Tracheal epithelial cell (primary cell): Measurements from ENCODE around the gene ZNF142. TPM values are rescaled to one million over a fixed set of nuclear protein-coding genes. Genes with fewer than 3 reads are reported as not detected.

Source experiments
- total RNA-seq: library from RNA; depleted of rRNA; stranded (reverse); fragments of >200 nt; gene quantifications from 2 replicates; pipeline ENCODE4 v1.2.1, GENCODE V29; 2014

ZNF142 gene
- total RNA-seq = 5.8 and 6.5 TPM in 2 replicates

DNA sequence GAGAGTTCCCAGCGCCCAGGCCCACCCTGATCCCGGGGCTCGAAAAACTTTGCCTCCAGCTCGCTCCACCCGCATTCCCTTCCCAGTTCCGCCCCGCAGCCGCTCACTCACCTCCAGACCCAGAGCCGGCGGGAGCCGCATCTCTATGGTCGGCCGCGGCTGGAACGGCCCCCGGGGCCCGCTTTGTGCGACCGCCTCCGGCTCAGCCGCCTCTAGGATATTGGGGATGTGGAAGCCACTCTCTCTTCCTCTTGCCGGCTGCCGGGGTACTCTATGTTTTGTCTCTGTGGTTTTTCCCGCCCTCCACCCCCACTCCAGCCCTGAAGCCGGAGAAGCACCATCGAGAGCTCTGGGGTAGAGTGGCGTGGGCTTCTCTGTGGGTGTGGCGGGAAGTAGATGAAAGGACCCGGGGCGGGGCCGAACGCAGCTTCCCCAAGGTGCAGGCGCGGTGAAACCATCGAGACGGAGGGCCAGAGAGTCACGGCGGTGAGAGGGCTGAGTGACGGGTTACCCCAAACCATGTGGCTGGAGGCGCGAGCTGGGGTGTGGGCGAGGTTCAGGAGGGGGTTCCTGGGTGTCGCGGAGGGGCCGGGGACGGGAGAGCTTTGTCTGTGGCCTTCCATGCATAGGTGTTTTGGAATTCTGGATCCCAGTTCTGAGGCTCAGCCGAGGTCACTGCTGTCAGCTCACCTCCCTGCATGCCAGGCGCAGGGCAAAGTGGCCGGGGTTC is at the start of gene ZNF142, which contains the start of gene BCS1L:
TSS of gene ZNF142 (minus strand) at position 366 of the 730 bp plus-strand sequence. CDS start 3,194 bp downstream, outside the sequence.
TSS of gene BCS1L (plus strand) at position 426 of the 730 bp plus-strand sequence. CDS start 1,305 bp downstream, outside the sequence.

DNA sequence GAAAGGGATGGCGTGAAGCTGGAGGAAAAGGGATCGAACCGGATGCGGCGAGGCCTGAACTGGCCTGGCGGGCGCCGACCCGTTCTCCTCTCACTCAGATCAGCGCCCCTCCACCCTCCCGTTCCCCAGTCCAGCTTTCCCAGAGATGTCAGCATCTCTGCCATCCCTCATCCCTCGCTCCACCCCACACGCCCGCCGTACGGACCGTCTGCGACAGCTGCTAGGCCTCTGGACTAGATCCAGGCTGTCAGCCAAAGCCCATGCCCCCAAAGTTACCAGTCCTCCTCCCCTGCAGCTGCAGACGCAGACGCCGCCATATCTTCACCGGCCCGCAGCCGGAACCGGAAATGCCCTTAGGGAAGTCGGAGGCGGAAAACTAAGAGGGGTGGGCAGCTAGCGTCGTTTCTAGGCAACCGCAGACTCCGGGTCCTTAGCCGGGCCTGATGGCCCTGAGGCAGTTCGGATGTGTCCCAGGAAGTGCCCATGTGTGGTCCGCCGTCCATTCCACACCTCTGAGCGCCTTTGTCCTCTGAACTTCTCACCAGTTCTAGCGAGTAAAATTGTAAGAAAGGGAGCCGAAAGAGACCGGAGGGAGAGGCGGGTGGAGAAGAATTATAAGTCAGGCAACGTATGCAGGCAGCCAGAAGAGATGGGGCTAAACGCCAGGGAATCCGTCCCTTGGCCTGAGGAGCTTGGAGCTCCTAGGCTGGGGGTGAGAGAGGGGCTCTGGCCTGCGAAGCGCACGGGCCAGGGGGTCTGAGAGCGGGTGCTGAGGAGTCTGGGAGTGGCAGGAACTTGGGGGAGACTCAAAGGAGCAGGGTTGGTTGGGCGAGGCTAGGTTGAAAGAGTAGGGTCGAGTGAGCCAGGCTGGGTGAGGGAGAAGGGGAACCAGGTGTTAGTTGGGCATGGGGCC is 12.5 kb upstream of the ZNF142 start, which contains the start of the genes RNF25 and STK36:
TSS of gene RNF25 (minus strand) at position 349 of the 913 bp plus-strand sequence. CDS start at position 317, 32 bp downstream.
TSS of gene STK36 (plus strand) at position 433 of the 913 bp plus-strand sequence. CDS start 744 bp downstream, outside the sequence.

GRCh38 chr2:218607436-218608115 is 51.8 kb downstream of the ZNF142 start, which contains the start of gene PLCD4:
PLCD4 (plus strand) TSS chr2:218607899; CDS start chr2:218615740, 7,841 bp downstream.

Other genes with a start within 250 kb of the ZNF142 start
- gene VIL1, start 240.5 kb downstream of the ZNF142 start, total RNA-seq = not detected in 2 replicates
- gene USP37, start 91.3 kb downstream of the ZNF142 start, total RNA-seq = 10.6 and 13.6 TPM in 2 replicates
- gene CNOT9, start 90.8 kb downstream of the ZNF142 start, total RNA-seq = 42.4 and 56.7 TPM in 2 replicates
- 1.2 and 1.3 TPM in 2 replicates for gene PLCD4, start 51.7 kb downstream of the ZNF142 start, total RNA-seq
- 42.2 and 45.5 TPM in 2 replicates for gene BCS1L, start 60 bp upstream of the ZNF142 start, total RNA-seq
- 15.1 and 29.4 TPM in 2 replicates for gene RNF25, start 12.4 kb upstream of the ZNF142 start, total RNA-seq
- 3.0 and 10.4 TPM in 2 replicates for gene STK36, start 12.5 kb upstream of the ZNF142 start, total RNA-seq
- gene TTLL4, start 51.2 kb upstream of the ZNF142 start, total RNA-seq = 5.1 and 8.7 TPM in 2 replicates
- gene CYP27A1, start 122.5 kb upstream of the ZNF142 start, total RNA-seq = 1.3 and 3.9 TPM in 2 replicates
- gene PRKAG3, start 172.2 kb upstream of the ZNF142 start, total RNA-seq = not detected in 2 replicates
- gene WNT6, start 200.2 kb upstream of the ZNF142 start, total RNA-seq = under 0.01 TPM in 2 replicates
- 7.7 and 9.8 TPM in 2 replicates for gene WNT10A, start 221.2 kb upstream of the ZNF142 start, total RNA-seq